ENCODE data around the gene TLE3. TPM values are rescaled to one million over a fixed set of nuclear protein-coding genes. Genes with fewer than 3 reads are reported as not detected.

Gene TLE3
- total RNA-seq, 1 donor from 2014 or later, result 14.1 TPM

- DNase-seq (ENCODE audit: missing footprints) (no peak), ATAC-seq (no peak)
- intact Hi-C loops (cut with DNase I), result loop anchor here (5.0 kb wide), 1 partner anchor 64 kb away; no protein-coding TSS in a partner anchor
Measured at GRCh38 chr15:70102827-70103226, 5.1 kb upstream of the TLE3 start.

- no peak for ATAC-seq
- no peak for DNase-seq (ENCODE audit: missing footprints)
- intact Hi-C loops (cut with DNase I), result loop anchor here (1.0 to 5.0 kb wide), 3 partner anchors 10 to 507 kb away; no protein-coding TSS in a partner anchor
Measured at GRCh38 chr15:70101459-70102113, 3.9 kb upstream of the TLE3 start.

DNA sequence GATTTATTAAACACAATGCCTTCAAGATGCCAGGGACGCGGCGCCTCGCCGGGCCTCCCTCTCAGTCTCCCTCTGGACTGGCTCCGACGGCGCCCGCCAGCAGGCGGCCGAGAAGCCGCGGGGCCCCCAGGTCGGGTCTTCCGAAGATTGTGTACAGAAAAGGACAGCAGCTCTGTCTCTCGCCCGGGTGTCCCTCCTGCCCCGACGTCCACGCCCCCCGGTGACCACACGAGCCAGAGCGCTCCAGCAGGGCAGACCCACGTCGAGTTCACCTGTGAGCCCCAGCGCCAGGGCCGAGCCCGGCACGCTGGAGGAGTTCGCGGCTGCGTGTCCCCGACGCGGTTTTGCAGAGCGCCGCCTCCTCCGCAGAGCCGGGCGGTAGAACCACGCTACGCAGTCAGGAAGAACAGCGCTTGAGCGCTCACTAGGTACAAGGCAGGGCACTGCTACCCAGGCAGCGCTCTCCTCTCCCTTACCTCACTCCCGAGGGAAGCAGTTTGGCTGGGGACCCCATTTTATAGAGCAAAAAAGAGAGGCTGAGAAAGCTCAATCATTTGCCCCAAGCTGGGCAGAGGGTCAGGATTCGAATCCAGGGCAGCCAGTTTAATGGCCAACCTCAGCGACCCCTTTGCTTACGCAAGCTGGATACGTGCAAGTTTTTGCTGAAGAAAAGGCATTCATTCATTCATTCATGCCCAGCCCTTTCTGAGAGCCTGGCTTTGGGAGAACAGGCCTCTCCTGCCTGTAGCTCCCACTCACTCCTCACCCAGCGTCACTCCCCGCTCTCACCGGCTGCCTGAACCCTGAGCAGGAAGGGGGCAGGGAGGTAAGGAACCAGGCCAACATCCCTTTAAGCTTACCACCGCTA, 3.0 kb upstream of the TLE3 start:
- ATAC-seq (no peak), DNase-seq (ENCODE audit: missing footprints) (peak; percentile 86)
- intact Hi-C loops (cut with DNase I), result loop anchor here (1.0 to 5.0 kb wide), 3 partner anchors 11 to 506 kb away; no protein-coding TSS in a partner anchor

- DNase-seq (ENCODE audit: missing footprints) (no peak), ATAC-seq (no peak)
- intact Hi-C loops (cut with DNase I), result loop anchor here (2.0 to 10.0 kb wide), 6 partner anchors 67 to 625 kb away; no protein-coding TSS in a partner anchor
Measured at GRCh38 chr15:70099967-70100473, 2.3 kb upstream of the TLE3 start.

DNA sequence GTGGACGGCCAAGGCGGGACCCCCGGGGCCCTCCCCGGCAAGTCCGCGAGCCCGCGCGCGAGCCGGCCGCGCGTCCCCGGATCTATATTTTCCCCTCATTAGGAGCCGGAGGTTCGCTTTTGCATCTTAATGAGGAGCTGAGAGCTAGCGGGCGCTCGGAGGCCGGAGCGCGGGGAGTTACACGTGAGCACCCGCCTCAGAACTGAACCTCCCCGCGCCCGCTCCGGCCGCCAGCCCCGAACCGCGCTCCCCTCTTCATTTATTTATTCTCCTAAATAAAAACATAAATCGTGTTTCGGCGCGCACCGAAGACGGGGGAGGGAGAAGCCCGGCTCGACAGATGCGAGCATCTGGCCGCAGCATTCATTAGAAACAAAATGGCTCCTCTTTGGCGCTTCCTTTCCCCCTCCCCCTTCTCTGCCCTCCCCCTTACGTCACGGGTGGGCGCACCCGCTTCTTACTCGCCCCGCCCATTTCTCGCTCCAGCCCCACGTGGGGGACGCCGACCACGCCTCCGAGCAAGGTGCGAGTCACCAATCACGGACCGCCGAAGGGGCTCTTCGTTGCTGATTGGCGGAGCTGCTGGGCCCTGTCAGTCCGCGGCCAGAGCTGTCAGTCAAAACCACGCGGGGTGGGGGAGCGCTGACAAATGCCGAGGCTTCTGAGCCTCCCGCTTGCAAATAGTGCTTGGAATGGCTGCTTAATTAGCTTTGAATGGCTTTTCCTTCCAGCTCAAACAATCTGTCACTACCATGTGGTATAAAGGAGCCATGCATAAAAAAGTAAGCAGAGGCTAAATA, 1.6 kb upstream of the TLE3 start:
- DNase-seq (ENCODE audit: missing footprints) (peak; percentile 100), ATAC-seq (peak; percentile 85)
- intact Hi-C loops (cut with DNase I), result loop anchor here (5.0 to 10.0 kb wide), 4 partner anchors 75 to 625 kb away; no protein-coding TSS in a partner anchor

DNA sequence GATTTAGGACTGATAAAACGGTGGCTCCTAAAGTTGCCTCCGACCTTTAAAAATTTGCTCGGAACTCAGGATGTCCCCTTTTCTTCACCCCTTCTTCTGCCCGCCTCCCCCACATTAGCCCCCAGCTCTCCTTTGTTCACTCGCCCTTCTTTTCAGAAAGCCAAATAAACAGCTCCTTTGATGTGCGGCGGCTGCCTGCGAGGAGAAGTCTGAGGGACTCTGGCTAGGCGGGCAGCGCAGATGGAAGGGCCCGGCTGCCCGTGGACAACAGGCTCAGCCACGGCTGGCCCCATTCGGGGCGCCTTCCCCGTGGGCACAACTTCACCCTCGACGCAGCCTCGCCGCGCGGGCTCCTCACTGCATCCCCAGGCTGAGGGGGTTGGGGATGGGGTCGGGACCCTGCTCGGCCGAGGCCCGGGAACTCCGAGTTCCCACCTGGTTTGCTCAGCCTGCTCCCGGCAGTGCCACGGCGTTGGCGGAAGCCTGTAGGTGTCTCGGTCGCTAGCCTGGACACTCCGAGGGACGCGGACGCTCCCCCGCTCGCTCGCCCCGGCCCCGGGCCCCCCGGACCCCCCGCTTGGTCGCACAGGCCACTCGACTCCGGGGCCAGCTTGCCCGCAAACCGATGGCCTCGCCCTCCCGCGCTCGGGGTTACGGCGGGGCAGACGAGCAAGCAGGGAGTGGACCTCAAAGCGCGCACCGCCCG, 897 bp upstream of the TLE3 start:
- DNase-seq (ENCODE audit: missing footprints) (peak; percentile 81), ATAC-seq (no peak)
- intact Hi-C loops (cut with DNase I), result loop anchor here (5.0 to 10.0 kb wide), 4 partner anchors 74 to 624 kb away; no protein-coding TSS in a partner anchor

DNA sequence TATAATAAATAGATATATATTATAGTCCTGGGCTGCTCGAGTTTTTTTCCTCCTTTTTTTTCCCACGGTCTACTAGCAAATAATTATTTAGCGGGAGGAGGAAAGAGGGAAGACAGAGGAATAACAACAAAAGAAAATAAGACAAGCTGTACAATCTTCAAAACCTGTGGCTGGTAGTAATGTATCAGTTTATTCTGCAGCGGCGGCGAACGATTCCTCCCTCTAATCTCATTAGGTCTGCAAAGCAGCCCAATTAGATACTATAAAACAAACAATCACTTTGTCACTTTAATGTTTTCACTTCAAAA, 390 bp upstream of the TLE3 start:
- ATAC-seq, result no peak
- DNase-seq (ENCODE audit: missing footprints), result no peak
- intact Hi-C loops (cut with DNase I), result loop anchor here (5.0 to 10.0 kb wide), 4 partner anchors 73 to 623 kb away; no protein-coding TSS in a partner anchor

DNA sequence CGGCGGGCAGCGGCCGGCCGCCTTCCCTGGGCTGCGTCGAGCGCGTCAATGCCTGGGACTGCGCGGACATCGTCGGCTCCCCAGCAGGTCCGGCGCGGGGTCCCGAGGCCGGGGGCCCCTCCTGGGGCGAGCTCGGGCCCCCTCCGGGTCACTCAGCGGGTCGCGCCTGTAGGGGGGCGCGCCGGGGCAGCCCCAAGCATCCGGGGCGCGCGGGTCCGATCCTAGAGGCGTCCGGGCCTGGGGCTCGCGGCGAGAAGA, 725 bp downstream of the TLE3 start:
- DNase-seq (ENCODE audit: missing footprints) (no peak), ATAC-seq (no peak)
- intact Hi-C loops (cut with DNase I), result loop anchor here (5.0 to 10.0 kb wide), 4 partner anchors 72 to 622 kb away; no protein-coding TSS in a partner anchor

- no peak for DNase-seq (ENCODE audit: missing footprints)
- no peak for ATAC-seq
- intact Hi-C loops (cut with DNase I), result loop anchor here (5.0 to 10.0 kb wide), 4 partner anchors 72 to 622 kb away; no protein-coding TSS in a partner anchor
Measured at GRCh38 chr15:70096215-70097062, 1.3 kb downstream of the TLE3 start.

DNA sequence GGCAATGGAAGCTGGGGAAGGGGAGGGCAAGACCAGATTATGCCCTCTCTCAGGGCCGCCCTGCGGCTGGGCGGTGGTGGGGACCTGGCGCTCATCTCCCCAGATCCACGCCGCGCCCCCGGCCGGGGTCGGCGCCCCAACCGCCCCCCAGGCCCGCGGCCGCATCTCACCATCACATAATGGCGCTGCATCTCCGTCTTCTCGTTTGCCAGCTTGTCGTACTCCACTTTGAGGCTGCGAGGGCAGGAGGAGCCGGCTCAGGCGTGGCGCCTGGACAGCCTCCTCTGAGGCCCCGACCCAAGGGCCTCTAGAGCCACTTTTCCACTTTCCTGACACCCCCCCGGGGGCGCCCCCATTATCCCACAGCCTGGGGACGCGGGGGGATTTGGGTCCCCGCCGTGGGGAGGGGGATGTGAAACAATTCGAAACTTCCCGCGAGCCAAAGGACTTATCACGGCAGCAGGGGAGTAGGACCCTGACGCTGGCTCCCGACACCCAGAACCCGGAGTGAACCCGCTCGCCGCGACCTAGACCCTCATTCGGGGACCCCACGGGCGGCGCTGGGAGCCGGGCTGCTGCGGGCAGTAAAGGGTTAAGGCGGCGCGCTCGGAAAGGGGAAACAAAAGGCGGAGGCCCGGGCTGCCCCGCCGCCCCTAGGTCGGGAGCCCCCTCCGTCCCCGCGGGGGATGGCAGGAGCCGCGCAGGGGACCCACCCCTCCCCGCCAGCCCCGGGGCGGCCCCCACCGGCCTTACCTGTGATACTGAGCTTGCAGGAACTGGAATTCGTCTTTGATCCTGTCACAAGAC, 2.1 kb downstream of the TLE3 start:
- ATAC-seq, result no peak
- intact Hi-C loops (cut with DNase I), result loop anchor here (5.0 to 10.0 kb wide), 4 partner anchors 71 to 621 kb away; no protein-coding TSS in a partner anchor
- no peak for DNase-seq (ENCODE audit: missing footprints)

DNA sequence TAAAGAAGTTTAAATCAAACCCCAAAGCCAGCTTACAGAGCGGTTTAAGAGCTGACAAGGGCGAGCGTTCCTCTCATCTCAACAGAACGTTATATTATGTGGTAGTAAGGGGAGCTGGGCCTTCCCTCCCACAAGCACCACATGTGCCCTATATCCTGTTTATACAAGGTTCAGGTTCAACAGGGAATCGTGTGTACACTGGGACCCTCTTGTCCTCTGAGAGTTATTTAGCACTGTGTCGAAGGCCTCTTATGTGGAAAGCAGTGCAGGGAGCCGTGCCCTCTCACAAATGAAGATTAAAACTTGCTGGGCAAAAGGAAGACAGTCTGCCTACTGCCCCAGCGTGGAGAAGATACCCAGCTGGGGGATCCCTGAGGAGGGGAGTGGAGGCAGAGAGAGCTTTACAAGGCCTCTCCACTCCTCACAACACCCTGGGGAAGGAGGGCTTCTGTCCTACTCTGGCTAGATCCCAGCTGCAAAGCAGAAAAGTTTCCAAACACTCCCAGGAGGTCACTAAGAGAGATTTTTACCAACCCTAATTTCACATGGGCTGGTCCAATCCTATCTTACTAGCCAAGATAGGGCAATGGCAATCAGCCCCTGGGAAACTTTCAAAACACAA, 2.9 kb downstream of the TLE3 start:
- no peak for DNase-seq (ENCODE audit: missing footprints)
- ATAC-seq, result no peak
- intact Hi-C loops (cut with DNase I), result loop anchor here (5.0 to 10.0 kb wide), 4 partner anchors 70 to 620 kb away; no protein-coding TSS in a partner anchor

- intact Hi-C loops (cut with DNase I), result loop anchor here (10.0 kb wide), 2 partner anchors 69 to 619 kb away; no protein-coding TSS in a partner anchor
- DNase-seq (ENCODE audit: missing footprints) (no peak), ATAC-seq (no peak)
Measured at GRCh38 chr15:70093481-70094319, 4.0 kb downstream of the TLE3 start.

DNA sequence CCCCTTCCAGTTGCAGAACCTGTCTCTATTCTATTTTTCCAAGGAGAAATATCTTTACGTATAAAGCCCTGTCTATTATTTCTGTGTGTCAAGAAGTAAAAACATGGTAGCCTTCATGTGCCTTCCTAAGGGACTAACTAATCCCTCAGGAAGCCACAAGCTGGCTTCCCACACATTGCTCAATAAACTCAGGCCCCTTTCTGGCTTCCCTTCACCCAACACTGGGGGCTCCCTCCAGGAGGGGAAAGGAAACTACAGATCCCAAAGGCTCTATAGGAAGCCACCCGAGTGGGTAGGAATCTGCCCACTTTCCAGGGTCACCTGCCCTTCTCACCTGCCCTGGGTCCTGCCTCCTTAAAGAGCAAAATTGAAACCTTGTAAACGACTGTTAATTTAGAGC, 4.6 kb downstream of the TLE3 start:
- intact Hi-C loops (cut with DNase I), result loop anchor here (10.0 kb wide), 2 partner anchors 68 to 618 kb away; no protein-coding TSS in a partner anchor
- ATAC-seq, result no peak
- DNase-seq (ENCODE audit: missing footprints), result no peak

DNA sequence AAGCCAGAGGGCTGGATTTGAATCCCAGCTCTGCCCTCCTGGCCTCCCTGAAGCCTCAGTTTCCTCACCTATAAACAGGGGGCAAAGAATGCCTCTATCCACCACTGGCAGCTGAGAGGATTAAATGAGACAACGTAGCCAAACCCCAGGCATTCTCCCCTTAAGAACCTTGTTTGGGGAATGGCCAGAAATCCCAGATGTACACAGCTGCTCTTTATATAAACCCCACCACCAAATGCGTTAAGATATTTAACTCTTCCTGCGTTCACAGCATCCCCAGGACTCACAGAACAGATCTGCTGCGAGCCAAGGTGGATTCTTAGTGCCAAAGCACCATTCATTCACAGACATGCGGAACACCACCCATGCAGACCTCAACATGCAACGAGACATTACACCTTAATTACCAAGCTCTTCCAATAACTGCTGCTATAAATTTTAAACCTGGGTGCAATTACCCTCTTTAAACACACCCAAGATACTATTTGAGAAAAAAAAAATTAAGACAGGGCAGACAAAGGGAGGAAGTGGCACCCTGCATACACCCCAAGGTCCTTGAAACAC, 5.2 kb downstream of the TLE3 start:
- intact Hi-C loops (cut with DNase I), result loop anchor here (10.0 kb wide), 2 partner anchors 68 to 618 kb away; no protein-coding TSS in a partner anchor
- DNase-seq (ENCODE audit: missing footprints), result no peak

More for the DNA sequence above, 5.2 kb downstream of the TLE3 start:
- no peak for ATAC-seq
